Glutamatergic neuron (in vitro differentiated cells): ENCODE measurements around the gene RHAG. TPM values are rescaled to one million over a fixed set of nuclear protein-coding genes. Genes with fewer than 3 reads are reported as not detected.

Experiments
- DNase-seq: peaks from one replicate; pipeline ENCODE4 v3.0.0; 2022
- H3K27ac Mint-ChIP-seq: one replicate; pipeline ENCODE4 v1.8.0; 2020; ENCODE audit warnings: mild to moderate bottlenecking, mixed read lengths, inconsistent platforms; ENCODE audit not compliant: unreplicated experiment
- H3K27me3 Mint-ChIP-seq: one replicate; pipeline ENCODE4 v1.8.0; 2020; ENCODE audit warnings: mild to moderate bottlenecking, moderate library complexity, mixed read lengths, inconsistent platforms; ENCODE audit not compliant: unreplicated experiment
- H3K36me3 Mint-ChIP-seq: one replicate; pipeline ENCODE4 v1.8.0; 2020; ENCODE audit warnings: mild to moderate bottlenecking, mixed read lengths, inconsistent platforms; ENCODE audit not compliant: unreplicated experiment
- H3K4me1 Mint-ChIP-seq: one replicate; pipeline ENCODE4 v1.8.0; 2020; ENCODE audit warnings: mild to moderate bottlenecking, low read depth, mixed read lengths, inconsistent platforms; ENCODE audit not compliant: unreplicated experiment
- H3K4me3 Mint-ChIP-seq: one replicate; pipeline ENCODE4 v1.8.0; 2020; ENCODE audit warnings: mild to moderate bottlenecking, mixed read lengths, inconsistent platforms; ENCODE audit not compliant: unreplicated experiment
- H3K9me3 Mint-ChIP-seq: one replicate; pipeline ENCODE4 v1.8.0; 2020; ENCODE audit warnings: mild to moderate bottlenecking, moderate library complexity, mixed read lengths, inconsistent platforms; ENCODE audit not compliant: unreplicated experiment
- CTCF ChIP-seq: fragments of 200-600 bp; sonication (generic); IDR thresholded peaks from one replicate; pipeline ENCODE4 v1.5.0; 2021; ENCODE audit not compliant: partially characterized antibody, unreplicated experiment
- total RNA-seq: library from RNA; stranded (reverse); fragmentation: NEBNext Ultra II Directional; extraction: Animal tissue kit (Norgen Biotek cat#: 25700); gene quantifications from one replicate; pipeline ENCODE4 v1.2.1, GENCODE V29; 2021; ENCODE audit not compliant: unreplicated experiment

RHAG gene
- total RNA-seq, 1 donor from 2014 or later, result not detected

GRCh38 chr6:49639177-49639817, 2.7 kb upstream of the RHAG start:
- H3K9me3 Mint-ChIP-seq, result no peaks in the 10 kb centered on the region
- H3K27me3 Mint-ChIP-seq, result no peaks in the 10 kb centered on the region
- no peak for DNase-seq
- H3K27ac Mint-ChIP-seq, result no peak overlapping the region
- no peaks in the 10 kb centered on the region for H3K36me3 Mint-ChIP-seq
- H3K4me1 Mint-ChIP-seq, result no peaks in the 10 kb centered on the region
- no peak for TF ChIP-seq CTCF
- H3K4me3 Mint-ChIP-seq, result no peak overlapping the region

DNA sequence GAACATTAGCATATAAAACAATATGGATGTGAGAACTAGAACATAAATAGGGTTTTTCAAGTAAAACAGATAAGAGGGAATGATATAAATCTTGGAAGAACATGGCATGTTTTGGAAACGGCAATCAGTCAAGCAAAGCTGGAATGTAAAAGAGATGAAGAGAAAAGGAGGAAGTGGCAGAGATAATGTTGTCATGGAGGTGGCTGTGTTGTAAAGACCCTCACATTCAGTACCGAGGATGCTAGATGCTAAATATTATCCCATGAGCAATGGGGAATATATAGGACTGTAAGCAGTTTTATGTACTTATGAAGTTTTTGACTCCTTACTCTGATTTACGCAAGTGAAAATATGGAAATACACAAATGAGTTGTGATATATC, 702 bp upstream of the RHAG start:
- TF ChIP-seq CTCF, result no peak
- Mint-ChIP-seq H3K4me1 (no peaks in the 10 kb centered on the region), H3K36me3 (no peaks in the 10 kb centered on the region), H3K4me3 (no peak overlapping the region), H3K27ac (no peak overlapping the region), H3K9me3 (no peaks in the 10 kb centered on the region), H3K27me3 (no peaks in the 10 kb centered on the region)
- no peak for DNase-seq

- no peak overlapping the region for H3K27ac Mint-ChIP-seq
- no peak for TF ChIP-seq CTCF
- H3K4me3 Mint-ChIP-seq, result no peak overlapping the region
- no peaks in the 10 kb centered on the region for H3K4me1 Mint-ChIP-seq
- H3K9me3 Mint-ChIP-seq, result no peaks in the 10 kb centered on the region
- H3K36me3 Mint-ChIP-seq, result no peaks in the 10 kb centered on the region
- DNase-seq, result no peak
- no peaks in the 10 kb centered on the region for H3K27me3 Mint-ChIP-seq
Observed at GRCh38 chr6:49635978-49636712, 494 bp downstream of the RHAG start.

DNA sequence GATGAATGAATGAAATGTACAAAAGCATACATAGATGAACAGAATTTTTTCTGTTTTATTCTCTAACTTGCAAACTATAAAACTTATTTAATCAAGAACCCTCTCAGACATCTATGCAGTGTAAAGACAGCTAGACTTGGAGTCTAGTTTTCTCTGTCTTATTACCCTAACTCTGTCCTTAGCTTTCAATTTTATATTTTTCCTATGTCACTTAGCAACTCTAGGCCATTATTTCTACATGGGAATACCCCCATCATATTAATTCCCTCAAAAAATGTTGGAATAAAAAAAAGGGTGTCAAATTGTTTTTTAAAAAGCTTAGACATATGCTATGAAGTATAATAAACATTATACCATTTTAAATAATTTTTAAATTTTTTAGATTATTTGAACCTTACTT, 1.2 kb downstream of the RHAG start:
- no peaks in the 10 kb centered on the region for H3K4me1 Mint-ChIP-seq

More for the DNA sequence above, 1.2 kb downstream of the RHAG start:
- H3K27ac Mint-ChIP-seq, result no peak overlapping the region
- H3K9me3 Mint-ChIP-seq, result no peaks in the 10 kb centered on the region
- H3K27me3 Mint-ChIP-seq, result no peaks in the 10 kb centered on the region
- no peak for TF ChIP-seq CTCF
- no peak overlapping the region for H3K4me3 Mint-ChIP-seq
- H3K36me3 Mint-ChIP-seq, result no peaks in the 10 kb centered on the region
- no peak for DNase-seq
